Peyer's patch (tissue), 4 donors: Measurements from ENCODE around the gene XAGE5.

Source experiments
- POLR2A ChIP-seq, 2 donors: fragments of 450-650 bp; IDR thresholded peaks; one replicate each; pipeline ENCODE4 v1.5.1; 2017; ENCODE audit warnings: antibody characterized with exemption in 2 of 2, mild to moderate bottlenecking in 2 of 2, moderate library complexity in 2 of 2
- TF ChIP-seq, protein P1 (sequence below), 6 experiments: fragments of 450-650 bp in 4 of 6; fragments of 200-600 bp in 2 of 6; sonication (generic) in 1 of 6; IDR thresholded peaks; one replicate each; pipeline ENCODE4 v1.5.1; 2017 to 2019; ENCODE audit warnings: antibody characterized with exemption in 6 of 6, mild to moderate bottlenecking in 3 of 6, moderate library complexity in 1 of 6

- TF ChIP-seq, protein P1, sequence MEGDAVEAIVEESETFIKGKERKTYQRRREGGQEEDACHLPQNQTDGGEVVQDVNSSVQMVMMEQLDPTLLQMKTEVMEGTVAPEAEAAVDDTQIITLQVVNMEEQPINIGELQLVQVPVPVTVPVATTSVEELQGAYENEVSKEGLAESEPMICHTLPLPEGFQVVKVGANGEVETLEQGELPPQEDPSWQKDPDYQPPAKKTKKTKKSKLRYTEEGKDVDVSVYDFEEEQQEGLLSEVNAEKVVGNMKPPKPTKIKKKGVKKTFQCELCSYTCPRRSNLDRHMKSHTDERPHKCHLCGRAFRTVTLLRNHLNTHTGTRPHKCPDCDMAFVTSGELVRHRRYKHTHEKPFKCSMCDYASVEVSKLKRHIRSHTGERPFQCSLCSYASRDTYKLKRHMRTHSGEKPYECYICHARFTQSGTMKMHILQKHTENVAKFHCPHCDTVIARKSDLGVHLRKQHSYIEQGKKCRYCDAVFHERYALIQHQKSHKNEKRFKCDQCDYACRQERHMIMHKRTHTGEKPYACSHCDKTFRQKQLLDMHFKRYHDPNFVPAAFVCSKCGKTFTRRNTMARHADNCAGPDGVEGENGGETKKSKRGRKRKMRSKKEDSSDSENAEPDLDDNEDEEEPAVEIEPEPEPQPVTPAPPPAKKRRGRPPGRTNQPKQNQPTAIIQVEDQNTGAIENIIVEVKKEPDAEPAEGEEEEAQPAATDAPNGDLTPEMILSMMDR (IDR thresholded peaks at IDR 0.05): no peak
- no peak for TF ChIP-seq POLR2A (IDR thresholded peaks at IDR 0.05)
Observed at GRCh38 chrX:52865343-52865998, 54.4 kb downstream of the XAGE5 start.
